ENCODE results near the gene METTL1. TPM values are rescaled to one million over a fixed set of nuclear protein-coding genes. Genes with fewer than 3 reads are reported as not detected.
"Not testable (repeated sequence)": the region's sequence is repeated elsewhere in the genome, so short reads cannot be mapped to it uniquely, and the experiment has no call there.

The METTL1 gene
- total and polyA plus RNA-seq, 11 donors = 0.95 to 28.5 (median 7.9) TPM

DNA sequence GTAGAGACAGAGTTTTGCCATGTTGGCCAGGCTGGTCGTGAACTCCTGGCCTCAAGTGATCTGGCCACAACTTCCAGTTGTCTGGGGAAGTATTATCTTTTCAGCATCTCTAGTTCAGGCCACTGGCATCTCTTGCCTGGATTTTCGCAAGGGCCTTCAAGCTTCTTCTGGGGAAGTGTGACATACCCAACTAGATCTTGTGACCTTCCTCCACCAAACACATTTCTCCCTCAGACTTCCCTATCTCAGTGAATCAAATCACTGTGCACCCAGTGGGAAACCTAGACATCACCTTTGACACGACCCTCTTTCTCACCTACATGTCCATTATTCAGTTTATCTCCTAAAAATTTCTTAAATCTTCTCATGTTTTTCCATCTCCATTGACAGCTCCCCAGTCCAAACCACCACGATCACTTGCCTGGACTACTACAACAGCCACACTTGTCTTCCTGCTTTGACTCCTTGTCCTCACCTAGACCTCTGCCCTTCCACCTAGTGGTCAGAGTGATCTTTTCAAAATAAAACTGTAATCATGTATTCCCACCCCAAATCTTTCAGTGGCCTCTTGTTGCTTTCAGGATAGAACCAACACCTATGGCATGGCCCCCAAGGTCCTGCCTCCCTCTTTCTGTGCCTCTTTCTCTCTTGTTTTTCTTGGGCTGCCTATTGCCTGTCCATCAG is 3.8 kb upstream of the METTL1 start:
- ATAC-seq = no peak
- intact Hi-C loops (cut with DNase I) = no loop called here
- Histone ChIP-seq H3K27me3 (no peaks in the 10 kb centered on the region), H3K4me3 (no peak overlapping the region), H3K9me3 (no peaks in the 10 kb centered on the region), H3K4me1 (peaks cover 0 to 27% (median 15%) of the 10 kb centered on the region in 12 donors), H3K36me3 (peaks cover 0 to 23% (median 6%) of the 10 kb centered on the region in 9 donors), H3K27ac (no peak overlapping the region)
- WGBS, 4 donors = 76 to 85% (median 83%) methylated on average over 4 of the region's 4 CpGs
- TF ChIP-seq, protein P1, sequence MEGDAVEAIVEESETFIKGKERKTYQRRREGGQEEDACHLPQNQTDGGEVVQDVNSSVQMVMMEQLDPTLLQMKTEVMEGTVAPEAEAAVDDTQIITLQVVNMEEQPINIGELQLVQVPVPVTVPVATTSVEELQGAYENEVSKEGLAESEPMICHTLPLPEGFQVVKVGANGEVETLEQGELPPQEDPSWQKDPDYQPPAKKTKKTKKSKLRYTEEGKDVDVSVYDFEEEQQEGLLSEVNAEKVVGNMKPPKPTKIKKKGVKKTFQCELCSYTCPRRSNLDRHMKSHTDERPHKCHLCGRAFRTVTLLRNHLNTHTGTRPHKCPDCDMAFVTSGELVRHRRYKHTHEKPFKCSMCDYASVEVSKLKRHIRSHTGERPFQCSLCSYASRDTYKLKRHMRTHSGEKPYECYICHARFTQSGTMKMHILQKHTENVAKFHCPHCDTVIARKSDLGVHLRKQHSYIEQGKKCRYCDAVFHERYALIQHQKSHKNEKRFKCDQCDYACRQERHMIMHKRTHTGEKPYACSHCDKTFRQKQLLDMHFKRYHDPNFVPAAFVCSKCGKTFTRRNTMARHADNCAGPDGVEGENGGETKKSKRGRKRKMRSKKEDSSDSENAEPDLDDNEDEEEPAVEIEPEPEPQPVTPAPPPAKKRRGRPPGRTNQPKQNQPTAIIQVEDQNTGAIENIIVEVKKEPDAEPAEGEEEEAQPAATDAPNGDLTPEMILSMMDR (IDR thresholded peaks at IDR 0.05) = no peak
- TF ChIP-seq POLR2A (IDR thresholded peaks at IDR 0.05) = no peak
- no peak for DNase-seq

DNA sequence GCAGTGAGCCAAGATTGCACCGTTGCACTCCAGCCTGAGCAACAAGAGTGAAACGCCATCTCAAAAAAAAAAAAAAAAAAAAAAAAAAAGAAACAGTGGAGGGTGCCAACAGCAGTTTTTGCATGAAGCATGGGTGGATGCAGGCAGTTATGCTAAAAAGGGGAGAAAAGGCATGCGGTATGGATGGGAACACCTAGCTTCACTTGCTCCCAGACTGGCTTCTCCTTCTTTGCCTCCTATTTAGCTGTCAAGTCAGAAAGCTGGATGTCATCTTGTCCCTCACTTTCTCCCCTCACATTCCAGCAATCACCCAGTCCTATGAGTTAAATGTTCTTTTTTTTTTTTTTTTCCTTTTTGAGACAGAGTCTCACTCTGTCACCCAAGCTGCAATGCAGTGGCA is 3.1 kb upstream of the METTL1 start:
- H3K9me3 ChIP-seq = no peaks in the 10 kb centered on the region
- no peak overlapping the region for H3K27ac ChIP-seq
- H3K36me3 ChIP-seq = peaks cover 0 to 21% (median 6%) of the 10 kb centered on the region in 9 donors
- WGBS, 4 donors = 86 to 95% (median 89%) methylated on average over 3 of the region's 3 CpGs
- no peak overlapping the region for H3K4me3 ChIP-seq
- ATAC-seq (no peak), DNase-seq (no peak)
- peaks cover 0 to 27% (median 15%) of the 10 kb centered on the region in 12 donors for H3K4me1 ChIP-seq
- H3K27me3 ChIP-seq = no peaks in the 10 kb centered on the region
- TF ChIP-seq POLR2A (IDR thresholded peaks at IDR 0.05) = no peak
- TF ChIP-seq, protein P1 (IDR thresholded peaks at IDR 0.05) = no peak
- intact Hi-C loops (cut with DNase I) = no loop called here

DNA sequence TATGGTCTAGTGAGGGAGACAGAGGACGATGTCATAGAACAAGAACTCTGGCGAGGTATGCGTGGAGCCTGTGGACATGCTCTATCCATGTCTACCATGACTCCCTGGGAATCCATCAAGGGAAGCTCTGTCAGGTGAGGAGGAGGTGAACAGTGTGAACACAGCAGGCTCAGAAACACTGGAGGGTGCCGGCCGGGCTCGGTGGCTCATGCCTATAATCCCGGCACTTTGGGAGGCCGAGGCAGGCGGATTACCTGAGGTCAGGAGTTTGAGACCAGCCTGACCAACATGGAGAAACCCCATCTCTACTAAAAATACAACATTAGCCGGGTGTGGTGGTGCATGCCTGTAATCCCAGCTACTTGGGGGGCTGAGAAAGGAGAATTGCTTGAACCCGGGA is 2.7 kb upstream of the METTL1 start:
- H3K9me3 ChIP-seq; DNase-seq; ATAC-seq; H3K27me3 ChIP-seq; intact Hi-C loops (cut with DNase I); H3K27ac ChIP-seq; H3K4me3 ChIP-seq: not testable (repeated sequence)
- Histone ChIP-seq H3K4me1 (peaks cover 0 to 27% (median 15%) of the 10 kb centered on the region in 12 donors), H3K36me3 (peaks cover 0 to 24% (median 9%) of the 10 kb centered on the region in 9 donors)
- WGBS, 4 donors = 91 to 96% (median 92%) methylated on average over 11 of the region's 11 CpGs

DNA sequence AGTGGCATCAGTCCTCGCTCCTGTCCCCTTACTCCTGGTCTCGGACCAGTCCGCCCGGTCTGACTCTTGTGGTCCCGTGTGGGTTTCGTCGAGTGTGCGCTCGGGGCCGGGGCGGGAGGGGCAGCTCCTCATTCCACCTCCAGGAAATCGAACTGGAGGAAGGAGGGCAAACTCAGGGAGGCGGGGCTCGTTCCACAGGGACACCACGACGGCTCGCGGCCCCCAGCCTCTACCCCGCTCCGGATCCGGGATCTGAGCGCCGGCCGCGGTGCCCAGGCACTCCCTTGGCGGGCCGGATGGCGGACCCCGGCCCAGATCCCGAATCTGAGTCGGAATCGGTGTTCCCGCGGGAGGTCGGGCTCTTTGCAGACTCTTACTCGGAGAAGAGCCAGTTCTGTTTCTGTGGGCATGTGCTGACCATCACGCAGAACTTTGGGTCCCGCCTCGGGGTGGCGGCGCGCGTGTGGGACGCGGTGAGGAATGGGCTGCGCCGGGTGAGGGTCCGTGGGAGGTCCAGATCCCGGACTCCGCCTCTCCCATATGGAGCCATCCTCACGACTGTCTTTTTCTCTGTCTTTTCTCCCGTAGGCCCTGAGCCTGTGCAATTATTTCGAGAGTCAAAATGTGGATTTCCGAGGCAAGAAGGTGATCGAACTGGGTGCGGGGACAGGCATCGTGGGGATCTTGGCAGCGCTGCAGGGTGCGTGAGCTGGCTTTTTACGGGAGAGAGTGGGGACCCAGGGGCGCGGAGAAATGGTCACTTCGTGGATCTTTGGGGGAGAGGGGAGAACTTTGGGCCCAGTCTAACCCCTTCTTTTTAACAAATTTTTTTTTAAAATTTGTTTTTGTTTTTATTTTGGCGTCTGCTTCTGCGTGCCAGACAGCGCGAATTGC is 771 bp upstream of the METTL1 start, which contains the start of gene EEF1AKMT3:
Gene EEF1AKMT3 (plus strand): TSS at position 186 of the 894 bp plus-strand sequence. CDS start 111 bp downstream, at position 297.
- Histone ChIP-seq H3K4me3 (peak within 1 kb of the TSS; percentile 59 to 94 (median 74)), H3K9me3 (no peaks in the 10 kb centered on the region), H3K27ac (peak within 1 kb of the TSS; percentile 41 to 95 (median 90)), H3K36me3 (peaks cover 0 to 36% (median 11%) of the 10 kb centered on the region in 9 donors), H3K27me3 (peaks cover 0 to under 1% (median 0%) of the 10 kb centered on the region in 9 donors), H3K4me1 (peaks cover 0 to 27% (median 15%) of the 10 kb centered on the region in 12 donors)
- peak; percentile 52 to 69 (median 68) for ATAC-seq
- DNase-seq = peak; percentile 74 to 83 (median 75)
- 2 to 6% (median 3%) methylated on average over 46 to 67 of the region's 67 CpGs for WGBS, 4 donors
- TF ChIP-seq, protein P1 (IDR thresholded peaks at IDR 0.05) = no peak
- TF ChIP-seq POLR2A (IDR thresholded peaks at IDR 0.05) = no peak
- intact Hi-C loops (cut with DNase I) = loop anchor here in 1 of 10 donors (1.0 kb wide), 1 partner anchor 20 kb away; the partner anchor contains the start of gene CDK4

All from heart left ventricle (tissue), 16 donors.